A549 (cell line): Measurements from ENCODE around the gene PAPPA.

Experiments
- CTCF ChIP-seq: fragments of >200 bp; sonication (Bioruptor Twin); formaldehyde crosslinking; IDR thresholded peaks from 3 replicates; pipeline ENCODE4 v1.5.1; 2016
- HEYL ChIP-seq: fragments of 250-450 bp; sonication (Bioruptor Pico); IDR thresholded peaks from 2 replicates; pipeline ENCODE4 v1.8.0; 2021; ENCODE audit warnings: mild to moderate bottlenecking, moderate library complexity
- HOXB13 ChIP-seq: fragments of 250-450 bp; sonication (Bioruptor Pico); IDR thresholded peaks from 2 replicates; pipeline ENCODE4 v1.5.0; 2020; ENCODE audit warnings: low read depth, mild to moderate bottlenecking, moderate library complexity
- MAX ChIP-seq: IDR thresholded peaks from 2 replicates; pipeline ENCODE4 v1.6.1; 2012
- MYC ChIP-seq: IDR thresholded peaks from 2 replicates; pipeline ENCODE4 v1.6.1; 2012; ENCODE audit warnings: mild to moderate bottlenecking, inconsistent platforms, low read length, improper control_type of control experiment, borderline replicate concordance
- NFE2L2 ChIP-seq: fragments of 150-350 bp; conservative IDR thresholded peaks from 2 replicates; pipeline ENCODE4 v1.6.1; 2014; ENCODE audit warnings: low read length
- NR3C1 ChIP-seq: fragments of >200 bp; sonication (Bioruptor Twin); formaldehyde crosslinking; IDR thresholded peaks from 3 replicates; pipeline ENCODE4 v1.6.1; 2017
- POLR2A ChIP-seq: IDR thresholded peaks from 2 replicates; pipeline ENCODE4 v1.6.1; 2012; ENCODE audit warnings: mild to moderate bottlenecking, low read length
- RAD21 ChIP-seq, 2 experiments: fragments of >200 bp in 1 of 2; sonication (Bioruptor Twin) in 1 of 2; formaldehyde crosslinking in 1 of 2; IDR thresholded peaks in 1 of 2; conservative IDR thresholded peaks in 1 of 2; 2 replicates in 1 of 2; 3 replicates in 1 of 2; pipeline ENCODE4 v1.6.1; 2012 to 2018; ENCODE audit warnings: inconsistent platforms in 1 of 2
- RFX5 ChIP-seq: fragments of 450-650 bp; IDR thresholded peaks from 2 replicates; pipeline ENCODE4 v1.7.1; 2014; ENCODE audit warnings: antibody characterized with exemption, mild to moderate bottlenecking, moderate library complexity
- USF2 ChIP-seq: fragments of 450-650 bp; IDR thresholded peaks from 2 replicates; pipeline ENCODE4 v1.6.1; 2014; ENCODE audit warnings: antibody characterized with exemption
- ZNF302 ChIP-seq: fragments of 250-450 bp; sonication (Bioruptor Pico); IDR thresholded peaks from 2 replicates; pipeline ENCODE4 v1.9.0; 2021; ENCODE audit warnings: inconsistent platforms, mild to moderate bottlenecking, moderate library complexity

DNA sequence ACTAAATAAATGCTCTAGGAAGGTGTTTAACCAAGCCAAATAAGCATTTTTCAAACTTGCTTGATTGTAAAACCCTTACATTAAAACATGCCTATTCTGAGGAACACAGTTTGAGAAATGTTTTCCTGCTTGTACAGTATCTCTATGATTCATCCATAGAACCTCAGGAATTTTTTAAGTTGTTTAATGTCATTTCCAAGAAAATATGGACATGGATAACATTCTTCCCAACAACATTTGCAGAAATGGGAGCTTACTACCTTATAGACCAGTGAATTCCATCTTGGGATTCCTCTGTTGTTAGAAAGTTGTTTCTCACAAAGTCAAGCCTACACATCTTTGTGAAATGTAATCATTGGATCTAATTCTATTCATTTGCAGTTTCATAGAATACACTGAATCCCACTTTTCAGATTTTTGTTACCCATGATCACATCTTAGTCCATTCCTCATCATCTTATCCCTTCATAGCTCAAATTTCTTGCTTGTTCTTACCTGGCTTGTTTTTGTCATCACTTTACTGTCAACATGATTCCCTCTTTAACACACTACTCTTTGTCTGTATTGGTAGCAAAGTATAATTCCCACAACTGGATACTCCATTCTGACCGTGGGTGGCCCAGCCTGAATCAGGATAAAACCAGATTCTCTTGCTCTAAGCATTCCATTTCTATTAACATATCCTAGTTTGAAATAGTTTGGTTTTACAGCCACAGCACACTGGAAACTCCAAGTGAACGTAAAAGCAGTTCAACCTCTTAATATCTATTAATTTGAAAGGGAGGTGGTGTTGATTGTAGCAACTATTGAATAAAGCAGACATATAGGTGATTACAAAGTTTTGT, 49.4 kb upstream of the PAPPA start:
- TF ChIP-seq CTCF: no peak
- no peak for TF ChIP-seq RFX5
- no peak for TF ChIP-seq MYC
- TF ChIP-seq ZNF302 (CRISPR knock-in tag): no peak
- TF ChIP-seq NFE2L2: no peak
- no peak for TF ChIP-seq RAD21 (conservative IDR thresholded peaks at IDR 0.05 in 1 of 2, IDR thresholded peaks at IDR 0.05 in 1 of 2)
- no peak for TF ChIP-seq POLR2A
- TF ChIP-seq NR3C1: no peak
- no peak for TF ChIP-seq HEYL (CRISPR knock-in tag)
- TF ChIP-seq USF2: no peak
- TF ChIP-seq HOXB13 (CRISPR knock-in tag): no peak
- no peak for TF ChIP-seq MAX
